Middle frontal gyrus (tissue), 1 donor: Measurements from ENCODE around the gene ICOSLG.
"Not testable (repeated sequence)": the region's sequence is repeated elsewhere in the genome, so short reads cannot be mapped to it uniquely, and the experiment has no call there.

Experiments used
- DNase-seq: peaks from one replicate; pipeline ENCODE4 v3.0.0-alpha.2; 2015; ENCODE audit warnings: low spot score; ENCODE audit errors: extremely low spot score

The ICOSLG gene

GRCh38 chr21:44265734-44266270 is 25.1 kb upstream of the ICOSLG start:
- no peak for DNase-seq

GRCh38 chr21:44263768-44264167 is 23.0 kb upstream of the ICOSLG start:
- no peak for DNase-seq

- DNase-seq, result no peak
Observed at GRCh38 chr21:44263221-44263760, 22.5 kb upstream of the ICOSLG start.

GRCh38 chr21:44262338-44263056 is 21.8 kb upstream of the ICOSLG start:
- DNase-seq, result no peak

GRCh38 chr21:44261675-44262295 is 21.0 kb upstream of the ICOSLG start, which contains the start of gene DNMT3L:
Gene DNMT3L, minus strand, starts transcription at chr21:44261897. Its CDS starts 638 bp downstream, at chr21:44261259.
- no peak for DNase-seq

- no peak for DNase-seq
Observed at GRCh38 chr21:44260791-44261631, 20.3 kb upstream of the ICOSLG start.

- no peak for DNase-seq
Observed at GRCh38 chr21:44260066-44260465, 19.3 kb upstream of the ICOSLG start.

GRCh38 chr21:44259082-44259705 is 18.5 kb upstream of the ICOSLG start:
- no peak for DNase-seq

- no peak for DNase-seq
Observed at GRCh38 chr21:44258056-44258725, 17.4 kb upstream of the ICOSLG start.

GRCh38 chr21:44255511-44255981 is 14.8 kb upstream of the ICOSLG start:
- DNase-seq, result no peak

- no peak for DNase-seq
Observed at GRCh38 chr21:44253832-44254710, 13.3 kb upstream of the ICOSLG start.

- DNase-seq, result not testable (repeated sequence)
Observed at GRCh38 chr21:44249204-44250037, 8.7 kb upstream of the ICOSLG start.

- DNase-seq, result not testable (repeated sequence)
Observed at GRCh38 chr21:44247904-44248303, 7.2 kb upstream of the ICOSLG start.

GRCh38 chr21:44243980-44244379 is 3.2 kb upstream of the ICOSLG start:
- DNase-seq, result not testable (repeated sequence)

GRCh38 chr21:44241281-44241680 is 538 bp upstream of the ICOSLG start:
- not testable (repeated sequence) for DNase-seq

- DNase-seq, result not testable (repeated sequence)
Observed at GRCh38 chr21:44240353-44240752, 390 bp downstream of the ICOSLG start.

GRCh38 chr21:44229561-44229960 is 11.2 kb downstream of the ICOSLG start:
- not testable (repeated sequence) for DNase-seq

- not testable (repeated sequence) for DNase-seq
Observed at GRCh38 chr21:44228109-44228508, 12.6 kb downstream of the ICOSLG start.
